Mesenchymal stem cell (in vitro differentiated cells and primary cell): ENCODE data around the gene EP400.
"Not testable (repeated sequence)": the region's sequence is repeated elsewhere in the genome, so short reads cannot be mapped to it uniquely, and the experiment has no call there.

ENCODE experiments used
- DNase-seq: peaks from one replicate; pipeline ENCODE4 v3.0.0-alpha.2; 2013
- H2AFZ ChIP-seq: one replicate; pipeline ENCODE4 v1.6.1; 2013; ENCODE audit warnings: low read depth, mild to moderate bottlenecking, control low read depth, inconsistent platforms, low read length, moderate library complexity
- H2AK5ac ChIP-seq: 2 replicates; pipeline ENCODE4 v1.6.1; 2013; ENCODE audit warnings: low read length, moderate library complexity, mild to moderate bottlenecking, inconsistent platforms; ENCODE audit not compliant: severe bottlenecking
- H2BK120ac ChIP-seq: one replicate; pipeline ENCODE4 v1.6.1; 2013; ENCODE audit warnings: low read depth, mild to moderate bottlenecking, inconsistent platforms, low read length, moderate library complexity
- H2BK12ac ChIP-seq, 2 experiments: one replicate each; pipeline ENCODE4 v1.6.1; 2013; ENCODE audit warnings: inconsistent platforms in 2 of 2, low read length in 2 of 2, mild to moderate bottlenecking in 2 of 2, moderate library complexity in 2 of 2, control low read depth in 1 of 2
- H2BK15ac ChIP-seq: one replicate; pipeline ENCODE4 v1.6.1; 2013; ENCODE audit warnings: mild to moderate bottlenecking, low read depth, inconsistent platforms; ENCODE audit not compliant: poor library complexity, severe bottlenecking
- H2BK5ac ChIP-seq: 2 replicates; pipeline ENCODE4 v1.6.1; 2013; ENCODE audit warnings: low read depth, mild to moderate bottlenecking, low read length, control low read depth, inconsistent platforms; ENCODE audit not compliant: poor library complexity, severe bottlenecking
- H3K14ac ChIP-seq, 2 experiments: one replicate each; pipeline ENCODE4 v1.6.1; 2013; ENCODE audit warnings: inconsistent platforms in 2 of 2, low read length in 2 of 2, control low read depth in 1 of 2, mild to moderate bottlenecking in 1 of 2, moderate library complexity in 1 of 2
- H3K18ac ChIP-seq, 2 experiments: one replicate each; pipeline ENCODE4 v1.6.1; 2013; ENCODE audit warnings: inconsistent platforms in 2 of 2, low read length in 2 of 2, control low read depth in 1 of 2, low read depth in 1 of 2, mild to moderate bottlenecking in 1 of 2
- H3K23ac ChIP-seq, 2 experiments: one replicate each; pipeline ENCODE4 v1.6.1; 2013; ENCODE audit warnings: inconsistent platforms in 2 of 2, low read length in 2 of 2, mild to moderate bottlenecking in 2 of 2, moderate library complexity in 2 of 2, control low read depth in 1 of 2
- H3K27ac ChIP-seq: 2 replicates; pipeline ENCODE4 v1.5.1; 2013; ENCODE audit warnings: mild to moderate bottlenecking, moderate library complexity, low read length, control low read depth, inconsistent platforms; ENCODE audit not compliant: poor library complexity, severe bottlenecking
- H3K27me3 ChIP-seq, 2 experiments: 2 replicates each; pipeline versions ENCODE4 v1.6.1 to v1.7.0; 2013; ENCODE audit warnings: low read length in 2 of 2, mild to moderate bottlenecking in 2 of 2, moderate library complexity in 2 of 2, control low read depth in 1 of 2, inconsistent platforms in 1 of 2; ENCODE audit not compliant: control insufficient read depth in 1 of 2, insufficient read depth in 1 of 2
- H3K36me3 ChIP-seq, 2 experiments: 2 replicates each; pipeline versions ENCODE4 v1.6.1 to v1.7.0; 2013; ENCODE audit warnings: low read length in 2 of 2, control low read depth in 1 of 2, inconsistent platforms in 1 of 2, low read depth in 1 of 2, mild to moderate bottlenecking in 1 of 2; ENCODE audit not compliant: insufficient read depth in 2 of 2, control insufficient read depth in 1 of 2
- H3K4ac ChIP-seq, 2 experiments: one replicate each; pipeline ENCODE4 v1.6.1; 2013; ENCODE audit warnings: inconsistent platforms in 2 of 2, low read length in 2 of 2, mild to moderate bottlenecking in 2 of 2, moderate library complexity in 2 of 2, control low read depth in 1 of 2, low read depth in 1 of 2
- H3K4me1 ChIP-seq: 2 replicates; pipeline ENCODE4 v1.6.1; 2013; ENCODE audit warnings: low read depth, low read length, control low read depth; ENCODE audit not compliant: control insufficient read depth, insufficient read depth
- H3K4me2 ChIP-seq: 2 replicates; pipeline ENCODE4 v1.6.1; 2013; ENCODE audit warnings: low read length, mild to moderate bottlenecking, inconsistent platforms; ENCODE audit not compliant: poor library complexity, severe bottlenecking
- H3K4me3 ChIP-seq, 2 experiments: 2 replicates each; pipeline versions ENCODE4 v1.5.1 to v1.7.0; 2013; ENCODE audit warnings: low read length in 2 of 2, mild to moderate bottlenecking in 2 of 2, control low read depth in 1 of 2, low read depth in 1 of 2; ENCODE audit not compliant: insufficient read depth in 1 of 2
- H3K79me1 ChIP-seq: replicated peaks from 2 replicates; pipeline ENCODE4 v1.6.1; 2013; ENCODE audit warnings: mild to moderate bottlenecking, control low read depth, low read length, inconsistent platforms; ENCODE audit not compliant: poor library complexity, severe bottlenecking
- H3K9ac ChIP-seq: 2 replicates; pipeline ENCODE4 v1.7.0; 2013; ENCODE audit warnings: mild to moderate bottlenecking, low read length, moderate library complexity
- H3K9me3 ChIP-seq: 2 replicates; pipeline ENCODE4 v1.7.0; 2013; ENCODE audit warnings: mild to moderate bottlenecking, low read length; ENCODE audit not compliant: control insufficient read depth
- H4K8ac ChIP-seq: one replicate; pipeline ENCODE4 v1.6.1; 2013; ENCODE audit warnings: inconsistent platforms, mild to moderate bottlenecking, low read length, moderate library complexity
- H4K91ac ChIP-seq: one replicate; pipeline ENCODE4 v1.6.1; 2013; ENCODE audit warnings: mild to moderate bottlenecking, low read length, inconsistent platforms
- WGBS: methylation state at CpG from one replicate; pipeline ENCODE4 v1.1.7; 2013; ENCODE audit warnings: mixed read lengths; 5-methylcytosine and 5-hydroxymethylcytosine counted together

The EP400 gene

GRCh38 chr12:132079200-132079599 lies 129.5 kb downstream of the EP400 start:
- H3K27me3 ChIP-seq, result no peaks in the 10 kb centered on the region
- no peak overlapping the region for H2BK12ac ChIP-seq
- no peak overlapping the region for H3K23ac ChIP-seq
- H4K91ac ChIP-seq, result no peak overlapping the region
- no peak overlapping the region for H3K4me2 ChIP-seq
- H3K4me3 ChIP-seq, result no peak overlapping the region
- peaks cover 57 to 65% of the 10 kb centered on the region in 2 experiments for H3K36me3 ChIP-seq
- H4K8ac ChIP-seq, result no peak overlapping the region
- H2BK120ac ChIP-seq, result no peak overlapping the region
- H3K18ac ChIP-seq, result no peak overlapping the region
- H3K14ac ChIP-seq, result no peak overlapping the region
- H3K4me1 ChIP-seq, result peaks cover 3% of the 10 kb centered on the region
- H2BK5ac ChIP-seq, result no peak overlapping the region
- no peaks in the 10 kb centered on the region for H3K9me3 ChIP-seq
- H2AFZ ChIP-seq, result no peak overlapping the region
- DNase-seq, result no peak
- no peak overlapping the region for H2BK15ac ChIP-seq
- H3K9ac ChIP-seq, result no peak overlapping the region
- no peak overlapping the region for H3K4ac ChIP-seq
- no peak overlapping the region for H3K27ac ChIP-seq
- 98% methylated on average over 7 of the region's 8 CpGs for WGBS
- H2AK5ac ChIP-seq, result no peak overlapping the region
- peaks cover 10% of the 10 kb centered on the region for H3K79me1 ChIP-seq

- H2AFZ ChIP-seq, result no peak overlapping the region
- H2BK120ac ChIP-seq, result no peak overlapping the region
Observed at GRCh38 chr12:132079695-132080094, 130.0 kb downstream of the EP400 start.

GRCh38 chr12:132080515-132080914 lies 130.8 kb downstream of the EP400 start:
- H3K4me3 ChIP-seq, H3K4ac ChIP-seq, DNase-seq, H2BK5ac ChIP-seq, H2BK15ac ChIP-seq, H3K27ac ChIP-seq, H4K91ac ChIP-seq, H3K9ac ChIP-seq, H2AFZ ChIP-seq, H3K27me3 ChIP-seq, H3K4me1 ChIP-seq, H4K8ac ChIP-seq, H2AK5ac ChIP-seq, H3K23ac ChIP-seq, H3K18ac ChIP-seq, H2BK120ac ChIP-seq, H2BK12ac ChIP-seq, H3K14ac ChIP-seq, H3K4me2 ChIP-seq, H3K9me3 ChIP-seq: not testable (repeated sequence)
- Histone ChIP-seq H3K36me3 (peaks cover 47 to 55% of the 10 kb centered on the region in 2 experiments), H3K79me1 (peaks cover 12% of the 10 kb centered on the region)
- 96% methylated on average over 7 of the region's 7 CpGs for WGBS

More at GRCh38 chr12:132079695-132080094, 130.0 kb downstream of the EP400 start:
- no peak overlapping the region for H3K9ac ChIP-seq
- no peak overlapping the region for H2BK5ac ChIP-seq
- H2BK15ac ChIP-seq, result no peak overlapping the region
- peaks cover 4% of the 10 kb centered on the region for H3K4me1 ChIP-seq
- no peak overlapping the region for H3K27ac ChIP-seq
- H2BK12ac ChIP-seq, result no peak overlapping the region
- 97% methylated on average over 12 of the region's 12 CpGs for WGBS
- H3K4me3 ChIP-seq, result no peak overlapping the region
- no peak overlapping the region for H3K4me2 ChIP-seq
- H2AK5ac ChIP-seq, result no peak overlapping the region
- H3K9me3 ChIP-seq, result no peaks in the 10 kb centered on the region
- peaks cover 53 to 60% of the 10 kb centered on the region in 2 experiments for H3K36me3 ChIP-seq
- H3K18ac ChIP-seq, result no peak overlapping the region
- H3K27me3 ChIP-seq, result no peaks in the 10 kb centered on the region
- H3K79me1 ChIP-seq, result peaks cover 10% of the 10 kb centered on the region
- H3K4ac ChIP-seq, result no peak overlapping the region
- H4K91ac ChIP-seq, result no peak overlapping the region
- H3K23ac ChIP-seq, result no peak overlapping the region
- no peak for DNase-seq
- no peak overlapping the region for H3K14ac ChIP-seq
- no peak overlapping the region for H4K8ac ChIP-seq

- Histone ChIP-seq H2BK5ac (no peak overlapping the region), H3K9ac (no peak overlapping the region), H3K4me2 (no peak overlapping the region), H2BK120ac (no peak overlapping the region), H3K4ac (no peak overlapping the region), H3K27me3 (no peaks in the 10 kb centered on the region), H2AK5ac (no peak overlapping the region), H2AFZ (no peak overlapping the region), H3K9me3 (no peaks in the 10 kb centered on the region), H3K36me3 (peaks cover 38 to 50% of the 10 kb centered on the region in 2 experiments), H3K4me3 (no peak overlapping the region), H3K18ac (no peak overlapping the region), H3K14ac (no peak overlapping the region), H3K79me1 (peaks cover 12% of the 10 kb centered on the region), H4K8ac (no peak overlapping the region), H3K27ac (no peak overlapping the region), H3K4me1 (peaks cover 9% of the 10 kb centered on the region), H2BK12ac (no peak overlapping the region), H2BK15ac (no peak overlapping the region), H3K23ac (no peak overlapping the region), H4K91ac (peak overlapping the region; percentile 48)
- DNase-seq, result no peak
- WGBS, result 97% methylated on average over 9 of the region's 9 CpGs
Observed at GRCh38 chr12:132081423-132081822, 131.7 kb downstream of the EP400 start.
